ENCODE results near the gene DEFB132. TPM values are rescaled to one million over a fixed set of nuclear protein-coding genes. Genes with fewer than 3 reads are reported as not detected.

DEFB132 gene
- total and polyA plus RNA-seq, 2 donors (not counting 3 experiments of a cell fraction or from before 2014, with no cell fraction given), result not detected

DNA sequence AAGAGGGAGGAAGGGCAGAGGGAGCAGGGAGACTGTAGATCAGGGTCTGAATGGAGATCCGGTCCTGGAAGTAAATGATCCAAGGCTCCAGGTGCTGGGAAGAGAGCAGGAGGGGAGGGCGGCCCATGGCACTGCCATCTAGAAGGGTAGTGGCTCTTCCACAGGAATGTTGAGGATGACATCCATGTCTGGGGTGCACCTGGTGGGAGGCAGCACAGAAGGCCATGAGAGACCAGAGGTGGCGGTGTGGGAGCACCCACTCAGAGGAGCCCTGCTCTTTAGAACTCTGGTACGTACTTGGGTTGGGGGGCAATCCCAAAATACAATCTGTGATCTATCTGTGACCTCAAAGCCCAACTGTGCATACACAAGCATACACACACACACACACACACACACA, 13.5 kb downstream of the DEFB132 start:
- H3K9ac ChIP-seq (replicated peaks; ENCODE audit: extremely low read depth, insufficient read depth, low read length), result no peak overlapping the region
- no peak overlapping the region for H3K27ac ChIP-seq (ENCODE audit: insufficient read depth, low read depth, low read length)
- FAIRE-seq (no peak), DNase-seq (ENCODE audit: low read depth, low spot score) (no peak)
- peaks cover 0 to 9% of the 10 kb centered on the region in 2 experiments for H3K36me3 ChIP-seq (ENCODE audit: control insufficient read depth in 2 of 2, extremely low read depth in 1 of 2, insufficient read depth in 2 of 2, low read length in 2 of 2)
- H3K27me3 ChIP-seq (ENCODE audit: control insufficient read depth in 2 of 2, insufficient read depth in 2 of 2, low read length in 2 of 2), result no peaks in the 10 kb centered on the region
- intact Hi-C loops (cut with micrococcal nuclease) (no loop called here), dilution Hi-C loops (cut with MboI; ENCODE audit: extremely low pct_ligation_motif_present, low sequenced_read_pairs) (no loop called here)
- H3K9me1 ChIP-seq (replicated peaks; ENCODE audit: control insufficient read depth, extremely low read depth, insufficient read depth, low read length), result no peaks in the 10 kb centered on the region
- TF ChIP-seq GATA2 (IDR thresholded peaks at IDR 0.05; ENCODE audit: insufficient read depth, insufficient read length, low read depth, low read length), result no peak
- TF ChIP-seq EZH2 (IDR thresholded peaks at IDR 0.05; ENCODE audit: borderline replicate concordance, low read depth, low read length, severe bottlenecking), result no peak
- TF ChIP-seq POLR2AphosphoS5 (IDR thresholded peaks at IDR 0.05; ENCODE audit: insufficient read depth, low read depth, low read length), result no peak
- no peak for TF ChIP-seq JUN (IDR thresholded peaks at IDR 0.05; ENCODE audit: borderline replicate concordance, insufficient read depth, insufficient read length, low read depth)
- no peak for TF ChIP-seq FOS (IDR thresholded peaks at IDR 0.05; ENCODE audit: borderline replicate concordance, insufficient read depth, low read length)
- TF ChIP-seq POLR2A (IDR thresholded peaks at IDR 0.05; ENCODE audit: low read depth, low read length), result no peak
- TF ChIP-seq, protein P1, sequence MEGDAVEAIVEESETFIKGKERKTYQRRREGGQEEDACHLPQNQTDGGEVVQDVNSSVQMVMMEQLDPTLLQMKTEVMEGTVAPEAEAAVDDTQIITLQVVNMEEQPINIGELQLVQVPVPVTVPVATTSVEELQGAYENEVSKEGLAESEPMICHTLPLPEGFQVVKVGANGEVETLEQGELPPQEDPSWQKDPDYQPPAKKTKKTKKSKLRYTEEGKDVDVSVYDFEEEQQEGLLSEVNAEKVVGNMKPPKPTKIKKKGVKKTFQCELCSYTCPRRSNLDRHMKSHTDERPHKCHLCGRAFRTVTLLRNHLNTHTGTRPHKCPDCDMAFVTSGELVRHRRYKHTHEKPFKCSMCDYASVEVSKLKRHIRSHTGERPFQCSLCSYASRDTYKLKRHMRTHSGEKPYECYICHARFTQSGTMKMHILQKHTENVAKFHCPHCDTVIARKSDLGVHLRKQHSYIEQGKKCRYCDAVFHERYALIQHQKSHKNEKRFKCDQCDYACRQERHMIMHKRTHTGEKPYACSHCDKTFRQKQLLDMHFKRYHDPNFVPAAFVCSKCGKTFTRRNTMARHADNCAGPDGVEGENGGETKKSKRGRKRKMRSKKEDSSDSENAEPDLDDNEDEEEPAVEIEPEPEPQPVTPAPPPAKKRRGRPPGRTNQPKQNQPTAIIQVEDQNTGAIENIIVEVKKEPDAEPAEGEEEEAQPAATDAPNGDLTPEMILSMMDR (IDR thresholded peaks at IDR 0.05; ENCODE audit: extremely low read depth in 1 of 2, insufficient read depth in 1 of 2, low read depth in 1 of 2, low read length in 2 of 2), result no peak
- TF ChIP-seq, protein P2, sequence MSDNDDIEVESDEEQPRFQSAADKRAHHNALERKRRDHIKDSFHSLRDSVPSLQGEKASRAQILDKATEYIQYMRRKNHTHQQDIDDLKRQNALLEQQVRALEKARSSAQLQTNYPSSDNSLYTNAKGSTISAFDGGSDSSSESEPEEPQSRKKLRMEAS (IDR thresholded peaks at IDR 0.05; ENCODE audit: insufficient read depth, insufficient read length), result no peak
- no peak for TF ChIP-seq MYC (IDR thresholded peaks at IDR 0.05; ENCODE audit: low read depth, low read length)
- ChIA-PET CTCF (interaction anchor here (0.6 to 8.3 kb wide), 2 partner anchors 59 to 208 kb away, joined by 4 to 66 read pairs; no protein-coding TSS in a partner anchor), POLR2A (interaction anchor here (0.6 kb wide), 1 partner anchor 12 kb away, joined by 3 read pairs; no protein-coding TSS in a partner anchor)
- no peaks in the 10 kb centered on the region for H3K79me2 ChIP-seq (ENCODE audit: control insufficient read depth, insufficient read depth, low read length)
- H4K20me1 ChIP-seq (replicated peaks; ENCODE audit: control insufficient read depth, extremely low read depth, insufficient read depth, low read length), result no peaks in the 10 kb centered on the region
- peaks cover 3% of the 10 kb centered on the region for H3K4me1 ChIP-seq (ENCODE audit: control insufficient read depth, extremely low read depth, insufficient read depth, low read length)
- H3K4me2 ChIP-seq (ENCODE audit: insufficient read depth, low read length), result no peak overlapping the region
- no TSS peak for BruUV-seq (replicated peaks)
- no peak overlapping the region for H2AFZ ChIP-seq (ENCODE audit: low read depth, low read length)
- H3K4me3 ChIP-seq (replicated peaks in 1 of 3; ENCODE audit: insufficient read depth in 1 of 3, low read depth in 1 of 3, low read length in 3 of 3), result no peak overlapping the region
- no peaks in the 10 kb centered on the region for H3K9me3 ChIP-seq (replicated peaks; ENCODE audit: control insufficient read depth, insufficient read depth, low read length)

Measured in endothelial cell of umbilical vein (primary cell).